ENCODE data around the gene TBC1D2B.

TBC1D2B gene

GRCh38 chr15:78049691-78050440, 27.6 kb downstream of the TBC1D2B start:
- H3K4me1 Mint-ChIP-seq: peaks cover 72% of the 10 kb centered on the region
- H3K27me3 Mint-ChIP-seq (ENCODE audit: low read depth): no peaks in the 10 kb centered on the region
- peaks cover 4% of the 10 kb centered on the region for H3K36me3 Mint-ChIP-seq (ENCODE audit: low read depth)
- no peaks in the 10 kb centered on the region for H3K9me3 Mint-ChIP-seq
- peak overlapping the region; percentile 43 to 57 (median 46) for H3K4me3 Mint-ChIP-seq
- no peak for TF ChIP-seq CTCF (IDR thresholded peaks at IDR 0.05; ENCODE audit: unreplicated experiment in 3 of 3)
- peak overlapping the region; percentile 89 to 95 (median 95) for H3K27ac Mint-ChIP-seq

GRCh38 chr15:78048628-78048920, 28.9 kb downstream of the TBC1D2B start:
- no peak overlapping the region for H3K4me3 Mint-ChIP-seq
- TF ChIP-seq CTCF (IDR thresholded peaks at IDR 0.05; ENCODE audit: unreplicated experiment in 3 of 3): no peak
- peaks cover 66% of the 10 kb centered on the region for H3K4me1 Mint-ChIP-seq
- no peaks in the 10 kb centered on the region for H3K9me3 Mint-ChIP-seq
- H3K27ac Mint-ChIP-seq: peak overlapping the region; percentile 76 to 98 (median 95)
- H3K36me3 Mint-ChIP-seq (ENCODE audit: low read depth): peaks cover 9% of the 10 kb centered on the region
- H3K27me3 Mint-ChIP-seq (ENCODE audit: low read depth): no peaks in the 10 kb centered on the region

- Mint-ChIP-seq H3K4me3 (peak overlapping the region in 2 of 3 experiments; percentile 17 to 35), H3K27me3 (ENCODE audit: low read depth) (no peaks in the 10 kb centered on the region), H3K9me3 (no peaks in the 10 kb centered on the region), H3K36me3 (ENCODE audit: low read depth) (peaks cover 12% of the 10 kb centered on the region), H3K27ac (peak overlapping the region; percentile 76 to 98 (median 95)), H3K4me1 (peaks cover 66% of the 10 kb centered on the region)
- TF ChIP-seq CTCF (IDR thresholded peaks at IDR 0.05; ENCODE audit: unreplicated experiment in 3 of 3): no peak
Measured at GRCh38 chr15:78047761-78048627, 29.5 kb downstream of the TBC1D2B start.

DNA sequence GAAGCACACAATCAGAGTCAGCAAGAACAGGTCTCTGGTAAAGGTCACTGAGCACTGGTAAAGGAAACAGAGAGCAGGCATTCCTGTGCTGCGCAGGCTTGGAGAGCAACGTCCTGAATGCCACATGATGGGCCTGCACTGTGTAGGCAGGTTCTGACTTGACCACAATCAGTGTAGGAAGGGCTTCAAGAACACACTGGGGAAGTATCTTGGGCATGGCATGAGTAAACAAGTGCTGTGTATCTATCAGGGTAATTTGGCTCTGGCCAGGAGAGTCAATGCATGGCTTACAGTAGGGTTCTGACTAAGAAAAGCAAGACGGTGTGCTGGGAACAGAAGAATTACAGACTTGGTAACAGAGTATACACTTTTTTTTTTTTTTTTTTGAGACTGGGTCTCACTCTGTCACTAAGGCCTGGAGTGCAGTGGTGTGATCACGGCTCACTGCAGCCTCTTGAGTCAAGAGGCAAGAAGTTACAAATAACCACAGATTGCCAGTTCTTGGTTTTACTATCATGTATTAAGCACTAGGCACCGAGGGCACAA, 30.6 kb downstream of the TBC1D2B start:
- Mint-ChIP-seq H3K4me3 (no peak overlapping the region), H3K27me3 (ENCODE audit: low read depth) (no peaks in the 10 kb centered on the region), H3K4me1 (peaks cover 55% of the 10 kb centered on the region), H3K36me3 (ENCODE audit: low read depth) (peaks cover 20% of the 10 kb centered on the region), H3K9me3 (no peaks in the 10 kb centered on the region), H3K27ac (peak overlapping the region; percentile 57 to 98 (median 95))
- no peak for TF ChIP-seq CTCF (IDR thresholded peaks at IDR 0.05; ENCODE audit: unreplicated experiment in 3 of 3)

DNA sequence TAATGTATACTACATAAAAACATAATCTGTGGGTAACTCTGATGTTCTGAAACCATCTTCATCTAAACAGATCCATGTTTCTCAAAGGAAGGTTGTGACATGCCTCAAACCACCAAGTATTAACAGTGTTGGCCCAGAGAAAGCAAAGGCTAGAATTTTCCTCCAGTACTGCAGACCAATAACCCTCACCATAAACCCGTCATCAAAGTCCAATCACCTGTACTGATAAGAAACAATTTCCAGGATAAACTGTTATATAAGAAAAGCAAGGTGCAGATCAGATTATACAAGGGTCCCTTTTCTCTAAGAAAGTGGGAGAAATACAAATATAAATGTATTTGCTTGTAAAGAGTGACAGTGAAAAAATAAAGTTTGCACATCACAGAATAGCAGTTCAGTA, 32.3 kb downstream of the TBC1D2B start:
- Mint-ChIP-seq H3K4me1 (peaks cover 38% of the 10 kb centered on the region), H3K27me3 (ENCODE audit: low read depth) (no peaks in the 10 kb centered on the region), H3K4me3 (no peak overlapping the region), H3K27ac (peak overlapping the region in 1 of 3 experiments; percentile 34), H3K36me3 (ENCODE audit: low read depth) (peaks cover 20% of the 10 kb centered on the region), H3K9me3 (no peaks in the 10 kb centered on the region)
- no peak for TF ChIP-seq CTCF (IDR thresholded peaks at IDR 0.05; ENCODE audit: unreplicated experiment in 3 of 3)
